Skeletal muscle tissue (tissue), 4 donors: Measurements from ENCODE around the gene GSKIP. TPM values are rescaled to one million over a fixed set of nuclear protein-coding genes. Genes with fewer than 3 reads are reported as not detected.

Experiments
- H3K27ac ChIP-seq: one replicate; pipeline ENCODE4 v1.7.0; 2013; ENCODE audit warnings: mild to moderate bottlenecking, low read depth, low read length, inconsistent platforms
- H3K27me3 ChIP-seq, 3 donors: one replicate each; pipeline ENCODE4 v1.7.0; 2013; ENCODE audit warnings: low read length in 3 of 3; ENCODE audit not compliant: control insufficient read depth in 3 of 3, insufficient read depth in 3 of 3
- H3K36me3 ChIP-seq, 3 donors: one replicate each; pipeline ENCODE4 v1.7.0; 2013; ENCODE audit warnings: low read length in 3 of 3; ENCODE audit not compliant: control insufficient read depth in 3 of 3, insufficient read depth in 3 of 3
- H3K4me1 ChIP-seq, 3 donors: one replicate each; pipeline ENCODE4 v1.7.0; 2013; ENCODE audit warnings: low read length in 3 of 3, mild to moderate bottlenecking in 3 of 3; ENCODE audit not compliant: control insufficient read depth in 3 of 3, insufficient read depth in 3 of 3
- H3K4me3 ChIP-seq, 3 donors: one replicate each; pipeline ENCODE4 v1.7.0; 2013; ENCODE audit warnings: low read length in 3 of 3
- H3K9ac ChIP-seq, 3 donors: one replicate each; pipeline ENCODE4 v1.7.0; 2013; ENCODE audit warnings: low read length in 3 of 3, mild to moderate bottlenecking in 3 of 3, moderate library complexity in 2 of 3, low read depth in 1 of 3
- H3K9me3 ChIP-seq, 3 donors: one replicate each; pipeline ENCODE4 v1.7.0; 2013; ENCODE audit warnings: low read length in 3 of 3; ENCODE audit not compliant: control insufficient read depth in 3 of 3
- total RNA-seq: library from RNA; depleted of rRNA; stranded (reverse); fragments of >200 nt; gene quantifications from one replicate; pipeline ENCODE4 v1.2.3, GENCODE V29; 2014
- donor health status: Osteomylitis.

GSKIP gene
- total RNA-seq, 1 donor from 2014 or later, result 10.4 TPM

GRCh38 chr14:96407935-96408570 lies 44.7 kb downstream of the GSKIP start:
- Histone ChIP-seq H3K4me3 (no peak overlapping the region), H3K36me3 (no peaks in the 10 kb centered on the region), H3K27me3 (peaks cover 0 to under 1% (median 0%) of the 10 kb centered on the region in 3 donors), H3K9ac (no peak overlapping the region), H3K4me1 (peaks cover 0 to 2% (median 0%) of the 10 kb centered on the region in 3 donors), H3K9me3 (no peaks in the 10 kb centered on the region), H3K27ac (no peak overlapping the region)

GRCh38 chr14:96408608-96409007 lies 45.3 kb downstream of the GSKIP start:
- Histone ChIP-seq H3K9ac (no peak overlapping the region), H3K4me3 (no peak overlapping the region)

GRCh38 chr14:96409701-96410100 lies 46.4 kb downstream of the GSKIP start:
- Histone ChIP-seq H3K36me3 (no peaks in the 10 kb centered on the region), H3K9ac (no peak overlapping the region), H3K27me3 (peaks cover 0 to 3% (median 0%) of the 10 kb centered on the region in 3 donors), H3K4me3 (no peak overlapping the region), H3K9me3 (no peaks in the 10 kb centered on the region), H3K4me1 (no peaks in the 10 kb centered on the region), H3K27ac (no peak overlapping the region)

More at GRCh38 chr14:96408608-96409007, 45.3 kb downstream of the GSKIP start:
- Histone ChIP-seq H3K9me3 (no peaks in the 10 kb centered on the region), H3K27ac (no peak overlapping the region), H3K36me3 (no peaks in the 10 kb centered on the region), H3K4me1 (no peaks in the 10 kb centered on the region), H3K27me3 (peaks cover 0 to 3% (median 0%) of the 10 kb centered on the region in 3 donors)

GRCh38 chr14:96410119-96410518 lies 46.8 kb downstream of the GSKIP start:
- no peak overlapping the region for H3K27ac ChIP-seq
- H3K4me1 ChIP-seq, result no peaks in the 10 kb centered on the region
- H3K9ac ChIP-seq, result no peak overlapping the region
- H3K4me3 ChIP-seq, result no peak overlapping the region
- no peaks in the 10 kb centered on the region for H3K9me3 ChIP-seq
- peaks cover 0 to 3% (median 0%) of the 10 kb centered on the region in 3 donors for H3K27me3 ChIP-seq
- H3K36me3 ChIP-seq, result no peaks in the 10 kb centered on the region

GRCh38 chr14:96413526-96413925 lies 50.2 kb downstream of the GSKIP start:
- H3K9ac ChIP-seq, result no peak overlapping the region
- H3K27me3 ChIP-seq, result peaks cover 0 to 3% (median 0%) of the 10 kb centered on the region in 3 donors
- H3K27ac ChIP-seq, result no peak overlapping the region
- H3K9me3 ChIP-seq, result no peaks in the 10 kb centered on the region
- H3K4me1 ChIP-seq, result no peaks in the 10 kb centered on the region
- no peak overlapping the region for H3K4me3 ChIP-seq
- H3K36me3 ChIP-seq, result no peaks in the 10 kb centered on the region

- peaks cover 0 to 3% (median 0%) of the 10 kb centered on the region in 3 donors for H3K27me3 ChIP-seq
- no peaks in the 10 kb centered on the region for H3K9me3 ChIP-seq
- no peak overlapping the region for H3K4me3 ChIP-seq
- H3K27ac ChIP-seq, result no peak overlapping the region
- no peaks in the 10 kb centered on the region for H3K36me3 ChIP-seq
- no peaks in the 10 kb centered on the region for H3K4me1 ChIP-seq
- H3K9ac ChIP-seq, result no peak overlapping the region
Observed at GRCh38 chr14:96415559-96415958, 52.2 kb downstream of the GSKIP start.

- Histone ChIP-seq H3K36me3 (no peaks in the 10 kb centered on the region), H3K4me3 (no peak overlapping the region), H3K9ac (no peak overlapping the region), H3K27me3 (peaks cover 0 to 3% (median 3%) of the 10 kb centered on the region in 3 donors), H3K27ac (no peak overlapping the region), H3K4me1 (no peaks in the 10 kb centered on the region), H3K9me3 (no peaks in the 10 kb centered on the region)
Observed at GRCh38 chr14:96416292-96416691, 53.0 kb downstream of the GSKIP start.

- H3K9ac ChIP-seq, result no peak overlapping the region
- no peaks in the 10 kb centered on the region for H3K36me3 ChIP-seq
- no peaks in the 10 kb centered on the region for H3K4me1 ChIP-seq
- H3K27me3 ChIP-seq, result peaks cover 0 to 3% (median 3%) of the 10 kb centered on the region in 3 donors
- no peak overlapping the region for H3K4me3 ChIP-seq
- no peaks in the 10 kb centered on the region for H3K9me3 ChIP-seq
- no peak overlapping the region for H3K27ac ChIP-seq
Observed at GRCh38 chr14:96417254-96417653, 53.9 kb downstream of the GSKIP start.

GRCh38 chr14:96418075-96418474 lies 54.7 kb downstream of the GSKIP start:
- H3K36me3 ChIP-seq, result no peaks in the 10 kb centered on the region
- no peaks in the 10 kb centered on the region for H3K9me3 ChIP-seq
- no peak overlapping the region for H3K27ac ChIP-seq
- no peak overlapping the region for H3K4me3 ChIP-seq
- H3K4me1 ChIP-seq, result no peaks in the 10 kb centered on the region
- H3K9ac ChIP-seq, result no peak overlapping the region
- H3K27me3 ChIP-seq, result peaks cover 0 to 3% (median 2%) of the 10 kb centered on the region in 3 donors

GRCh38 chr14:96421236-96421635 lies 57.9 kb downstream of the GSKIP start:
- Histone ChIP-seq H3K4me3 (no peak overlapping the region), H3K4me1 (peaks cover 0 to 6% (median 5%) of the 10 kb centered on the region in 3 donors), H3K9ac (no peak overlapping the region), H3K36me3 (no peaks in the 10 kb centered on the region), H3K9me3 (no peaks in the 10 kb centered on the region), H3K27ac (no peak overlapping the region), H3K27me3 (peaks cover 0 to 9% (median 0%) of the 10 kb centered on the region in 3 donors)
